Hepatocyte (in vitro differentiated cells): ENCODE results near the gene THAP2. TPM values are rescaled to one million over a fixed set of nuclear protein-coding genes. Genes with fewer than 3 reads are reported as not detected.
A peak's percentile ranks its signal among the peaks of the same experiment; 100 is the strongest.

Experiments used
- DNase-seq: peaks from one replicate; pipeline ENCODE4 v3.0.0-alpha.2; 2016; ENCODE audit warnings: low spot score
- H2AFZ ChIP-seq: fragments of 200-600 bp; sonication (generic); 2 replicates; pipeline ENCODE4 v1.6.0; 2016; ENCODE audit warnings: antibody characterized with exemption, mild to moderate bottlenecking
- H3K27ac ChIP-seq: fragments of 200-600 bp; sonication (generic); 2 replicates; pipeline ENCODE4 v1.5.1; 2016; ENCODE audit warnings: mild to moderate bottlenecking
- H3K27me3 ChIP-seq: fragments of 200-600 bp; sonication (generic); 2 replicates; pipeline ENCODE4 v1.6.1; 2016
- H3K36me3 ChIP-seq: fragments of 200-600 bp; sonication (generic); replicated peaks from 2 replicates; pipeline ENCODE4 v1.5.1; 2016; ENCODE audit warnings: low read depth; ENCODE audit not compliant: insufficient read depth
- H3K4me1 ChIP-seq: fragments of 200-600 bp; sonication (generic); 2 replicates; pipeline ENCODE4 v1.5.1; 2016; ENCODE audit warnings: mild to moderate bottlenecking, moderate library complexity; ENCODE audit not compliant: insufficient read depth
- H3K4me2 ChIP-seq: fragments of 200-600 bp; sonication (generic); 2 replicates; pipeline ENCODE4 v1.6.0; 2016
- H3K4me3 ChIP-seq: fragments of 200-600 bp; sonication (generic); 2 replicates; pipeline ENCODE4 v1.5.1; 2016; ENCODE audit warnings: mild to moderate bottlenecking
- H3K79me2 ChIP-seq: fragments of 200-600 bp; sonication (generic); 2 replicates; pipeline ENCODE4 v1.6.0; 2017; ENCODE audit warnings: mild to moderate bottlenecking
- H3K9me2 ChIP-seq: fragments of 200-600 bp; sonication (generic); replicated peaks from 2 replicates; pipeline ENCODE4 v1.6.0; 2017; ENCODE audit warnings: mild to moderate bottlenecking; ENCODE audit not compliant: insufficient read depth
- H3K9me3 ChIP-seq: fragments of 200-600 bp; sonication (generic); 2 replicates; pipeline ENCODE4 v1.5.1; 2016; ENCODE audit warnings: low read depth, mild to moderate bottlenecking
- H4K20me1 ChIP-seq: fragments of 200-600 bp; sonication (generic); 2 replicates; pipeline ENCODE4 v1.6.0; 2016; ENCODE audit warnings: mild to moderate bottlenecking; ENCODE audit not compliant: insufficient read depth, poor library complexity, severe bottlenecking
- CTCF ChIP-seq: fragments of 200-600 bp; sonication (generic); IDR thresholded peaks from 2 replicates; pipeline ENCODE4 v1.5.1; 2016; ENCODE audit warnings: antibody characterized with exemption, mild to moderate bottlenecking; ENCODE audit not compliant: poor library complexity
- EZH2 ChIP-seq: fragments of 200-600 bp; sonication (generic); IDR thresholded peaks from 2 replicates; pipeline ENCODE4 v1.6.1; 2016; ENCODE audit warnings: antibody characterized with exemption, mild to moderate bottlenecking, borderline replicate concordance
- EZH2phosphoT487 ChIP-seq: fragments of 200-600 bp; sonication (generic); IDR thresholded peaks from one replicate; pipeline ENCODE4 v1.6.1; 2018; ENCODE audit warnings: antibody characterized with exemption, mild to moderate bottlenecking, low read depth, moderate library complexity; ENCODE audit not compliant: unreplicated experiment, severe bottlenecking
- WGBS: methylation state at CpG from one replicate; pipeline ENCODE4 v1.1.6; 2016; ENCODE audit warnings: low lambda C conversion rate; ENCODE audit errors: missing lambda C conversion rate; 5-methylcytosine and 5-hydroxymethylcytosine counted together
- polyA plus RNA-seq: library from polyadenylated mRNA; unstranded; fragments of >200 nt; fragmentation: Nextera tagmentation; extraction: Ambion mirVana; gene quantifications from 2 replicates; pipeline ENCODE4 v1.2.1, GENCODE V29; 2016
- total RNA-seq: library from RNA; depleted of rRNA; stranded (reverse); fragments of >200 nt; gene quantifications from 2 replicates; pipeline ENCODE4 v1.2.3, GENCODE V29; 2014

Gene THAP2
- total and polyA plus RNA-seq, 2 experiments from 2014 or later, result 6.1 TPM

DNA sequence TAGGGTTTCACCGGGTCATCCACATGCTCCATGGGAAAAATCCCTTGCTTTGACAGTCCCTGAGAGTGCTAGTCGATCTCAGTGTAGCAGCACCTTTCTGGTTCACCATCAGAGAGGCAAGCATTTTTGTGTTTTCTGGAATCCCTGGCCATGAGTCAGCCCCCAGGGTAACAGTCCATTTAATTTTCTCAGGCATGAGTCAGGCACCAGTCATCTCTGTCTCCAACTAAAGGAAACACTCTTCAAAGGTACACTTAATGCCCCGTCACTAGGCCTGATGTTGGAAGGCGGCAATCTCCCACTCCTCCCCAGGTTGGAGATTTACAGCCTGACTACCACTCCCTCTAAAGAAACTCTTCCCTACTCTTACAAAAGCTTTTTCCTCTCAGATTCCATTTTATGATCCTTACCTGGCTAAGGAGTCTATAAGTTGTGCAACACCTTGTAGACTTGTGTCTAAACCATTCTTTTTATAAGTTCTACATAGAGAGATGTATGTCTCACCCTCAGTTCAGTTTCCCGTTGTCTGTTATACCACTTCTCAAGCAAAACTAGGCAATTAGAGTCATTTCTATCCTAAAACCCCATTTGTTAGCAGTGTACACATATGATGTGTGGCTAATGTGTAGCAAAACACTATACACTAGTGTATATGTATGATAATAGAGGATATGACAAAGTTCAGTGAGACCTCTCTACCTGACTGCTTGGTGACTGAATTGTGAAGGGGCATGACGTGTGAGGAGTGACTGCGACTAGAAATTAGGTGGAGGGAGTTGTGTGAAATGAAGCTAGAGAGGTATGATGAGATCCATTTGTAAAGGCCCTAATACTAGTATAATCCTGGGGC is 46.4 kb downstream of the THAP2 start:
- TF ChIP-seq CTCF (no peak), EZH2phosphoT487 (no peak), EZH2 (no peak)
- no peaks in the 10 kb centered on the region for H3K4me1 ChIP-seq
- H2AFZ ChIP-seq, result no peak overlapping the region
- peak overlapping the region; percentile 90 for H3K27ac ChIP-seq
- no peaks in the 10 kb centered on the region for H3K27me3 ChIP-seq
- H3K9me2 ChIP-seq, result no peaks in the 10 kb centered on the region
- WGBS, result 74% methylated on average over 7 of the region's 7 CpGs
- H3K9me3 ChIP-seq, result no peaks in the 10 kb centered on the region
- no peak overlapping the region for H3K4me3 ChIP-seq
- H3K79me2 ChIP-seq, result no peaks in the 10 kb centered on the region
- H3K36me3 ChIP-seq, result no peaks in the 10 kb centered on the region
- no peaks in the 10 kb centered on the region for H4K20me1 ChIP-seq
- peak; percentile 64 for DNase-seq
- peak overlapping the region; percentile 27 for H3K4me2 ChIP-seq

DNA sequence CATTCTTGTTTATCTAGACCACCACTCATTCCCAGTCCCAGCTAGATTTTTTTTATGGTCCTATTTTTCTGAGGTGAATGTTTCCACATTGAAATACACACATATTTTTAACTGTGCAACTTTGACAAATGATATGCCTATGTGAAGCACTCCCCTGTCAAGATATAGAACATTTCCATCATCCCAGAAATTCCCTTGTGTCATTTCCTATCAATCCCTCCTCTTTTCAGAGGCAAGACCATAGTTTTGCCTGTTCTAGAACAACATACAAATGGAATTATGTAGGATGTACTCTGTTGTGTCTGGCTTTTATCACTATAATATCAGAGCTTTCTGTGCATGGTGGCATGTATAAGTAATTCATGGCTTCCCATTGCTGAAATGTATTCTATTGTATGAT is 54.5 kb downstream of the THAP2 start:
- Histone ChIP-seq H3K27me3 (no peaks in the 10 kb centered on the region), H4K20me1 (no peaks in the 10 kb centered on the region), H3K4me2 (no peak overlapping the region), H3K4me1 (no peaks in the 10 kb centered on the region), H3K36me3 (no peaks in the 10 kb centered on the region), H3K9me2 (no peaks in the 10 kb centered on the region), H3K27ac (no peak overlapping the region), H3K9me3 (no peaks in the 10 kb centered on the region), H2AFZ (no peak overlapping the region), H3K79me2 (no peaks in the 10 kb centered on the region), H3K4me3 (no peak overlapping the region)
- DNase-seq, result no peak
- TF ChIP-seq CTCF, result no peak
- no peak for TF ChIP-seq EZH2
- TF ChIP-seq EZH2phosphoT487, result no peak

- Histone ChIP-seq H3K36me3 (no peaks in the 10 kb centered on the region), H4K20me1 (no peaks in the 10 kb centered on the region), H3K79me2 (no peaks in the 10 kb centered on the region), H3K4me3 (no peak overlapping the region), H3K27ac (no peak overlapping the region), H3K4me1 (no peaks in the 10 kb centered on the region), H3K9me2 (no peaks in the 10 kb centered on the region), H3K4me2 (no peak overlapping the region), H3K27me3 (no peaks in the 10 kb centered on the region), H3K9me3 (no peaks in the 10 kb centered on the region), H2AFZ (no peak overlapping the region)
- WGBS, result 95% methylated on average over 5 of the region's 5 CpGs
- TF ChIP-seq EZH2phosphoT487 (no peak), EZH2 (no peak), CTCF (no peak)
- no peak for DNase-seq
These were observed 55.7 kb downstream of the THAP2 start for GRCh38 chr12:71719647-71720370.
